CD4-positive, alpha-beta memory T cell (primary cell): ENCODE measurements around the gene IGSF9B. TPM values are rescaled to one million over a fixed set of nuclear protein-coding genes. Genes with fewer than 3 reads are reported as not detected.
A peak's percentile ranks its signal among the peaks of the same experiment; 100 is the strongest.

Experiments
- CTCF ChIA-PET: fragments of 350-600 bp; sonication (Branson Sonifier 250); formaldehyde crosslinking; loops from one replicate; lab custom pipeline; 2021; ENCODE audit warnings: inconsistent platforms; ENCODE audit not compliant: partially characterized antibody; lab: Charles Lee
- POLR2A ChIA-PET: fragments of 350-600 bp; sonication (Branson Sonifier 250); formaldehyde crosslinking; loops from one replicate; lab custom pipeline; 2021; ENCODE audit not compliant: partially characterized antibody; lab: Charles Lee
- DNase-seq, 5 donors: peaks; one replicate each; pipeline versions ENCODE4 v3.0.0 to v3.0.0-alpha.2; 2020 to 2022; ENCODE audit warnings: mixed read lengths in 1 of 5
- H3K27ac ChIP-seq: one replicate; pipeline ENCODE4 v1.7.0; 2013; ENCODE audit warnings: low read depth, low read length
- H3K27me3 ChIP-seq: 2 replicates; pipeline ENCODE4 v1.7.0; 2013; ENCODE audit warnings: mild to moderate bottlenecking, low read length, moderate library complexity; ENCODE audit not compliant: insufficient read depth
- H3K36me3 ChIP-seq: 2 replicates; pipeline ENCODE4 v1.7.0; 2013; ENCODE audit warnings: mild to moderate bottlenecking, low read length, moderate library complexity; ENCODE audit not compliant: insufficient read depth
- H3K4me1 ChIP-seq: 2 replicates; pipeline ENCODE4 v1.7.0; 2013; ENCODE audit warnings: mild to moderate bottlenecking, low read length, moderate library complexity; ENCODE audit not compliant: insufficient read depth
- H3K4me3 ChIP-seq, 2 donors: one replicate each; pipeline ENCODE4 v1.7.0; 2013; ENCODE audit warnings: low read length in 2 of 2, mild to moderate bottlenecking in 1 of 2
- H3K9me3 ChIP-seq, 2 donors: one replicate each; pipeline ENCODE4 v1.7.0; 2013; ENCODE audit warnings: low read length in 2 of 2, control low read depth in 1 of 2; ENCODE audit not compliant: control insufficient read depth in 1 of 2
- H3K27ac Mint-ChIP-seq, 7 donors: one replicate each; pipeline ENCODE4 v1.8.0; 2020 to 2021; ENCODE audit warnings: mixed read lengths in 7 of 7, mild to moderate bottlenecking in 6 of 7, inconsistent platforms in 3 of 7, moderate library complexity in 3 of 7
- H3K27me3 Mint-ChIP-seq, 2 donors: one replicate each; pipeline ENCODE4 v1.8.0; 2020 to 2021; ENCODE audit warnings: mixed read lengths in 2 of 2
- H3K36me3 Mint-ChIP-seq, 2 donors: one replicate each; pipeline ENCODE4 v1.8.0; 2020 to 2021; ENCODE audit warnings: mixed read lengths in 2 of 2, inconsistent platforms in 1 of 2, mild to moderate bottlenecking in 1 of 2
- H3K4me1 Mint-ChIP-seq, 4 donors: one replicate each; pipeline ENCODE4 v1.8.0; 2020 to 2021; ENCODE audit warnings: mixed read lengths in 4 of 4, mild to moderate bottlenecking in 1 of 4
- H3K4me3 Mint-ChIP-seq, 8 donors: one replicate each; pipeline ENCODE4 v1.8.0; 2020 to 2021; ENCODE audit warnings: mixed read lengths in 8 of 8, mild to moderate bottlenecking in 7 of 8, moderate library complexity in 6 of 8, inconsistent platforms in 3 of 8
- H3K9me3 Mint-ChIP-seq, 8 donors: one replicate each; pipeline ENCODE4 v1.8.0; 2020 to 2021; ENCODE audit warnings: mixed read lengths in 8 of 8, mild to moderate bottlenecking in 5 of 8, inconsistent platforms in 3 of 8, moderate library complexity in 1 of 8
- intact Hi-C: fragments of 100-400 bp; cut with micrococcal nuclease; formaldehyde crosslinking; loops from one replicate; pipeline ENCODE4 v1.15.1; 2023
- polyA plus RNA-seq, 2 donors: library from polyadenylated mRNA; unstranded; fragments of 300-500 nt; fragmentation: Illumina TruSeq; gene quantifications; one replicate each; pipeline ENCODE4 v1.2.3, GENCODE V29; 2021
- total RNA-seq, 2 experiments: library from RNA; stranded (reverse); gene quantifications; one replicate each; pipeline ENCODE4 v1.2.3, GENCODE V29; 2021

IGSF9B gene
- total and polyA plus RNA-seq, 4 experiments from 2014 or later = 0.59 to 38.6 (median 19.3) TPM

- no peaks in the 10 kb centered on the region for H3K27me3 Mint-ChIP-seq
- H3K4me1 Mint-ChIP-seq = no peaks in the 10 kb centered on the region
- no peak overlapping the region for H3K4me3 Mint-ChIP-seq
- Histone ChIP-seq H3K4me3 (no peak overlapping the region), H3K27ac (no peak overlapping the region), H3K36me3 (no peaks in the 10 kb centered on the region), H3K27me3 (no peaks in the 10 kb centered on the region), H3K4me1 (no peaks in the 10 kb centered on the region), H3K9me3 (no peaks in the 10 kb centered on the region)
- peak overlapping the region in 3 of 7 donors; percentile 20 to 72 (median 31) for H3K27ac Mint-ChIP-seq
- H3K9me3 Mint-ChIP-seq = no peaks in the 10 kb centered on the region
- peaks cover 30 to 35% of the 10 kb centered on the region in 2 donors for H3K36me3 Mint-ChIP-seq
- CTCF ChIA-PET = no interaction called here
- intact Hi-C loops = no loop called here
- no peak for DNase-seq
- POLR2A ChIA-PET = no interaction called here
Measured at GRCh38 chr11:133904818-133905515, 51.8 kb downstream of the IGSF9B start.

GRCh38 chr11:133903875-133904817 is 52.6 kb downstream of the IGSF9B start:
- Mint-ChIP-seq H3K9me3 (no peaks in the 10 kb centered on the region), H3K4me3 (no peak overlapping the region), H3K27me3 (no peaks in the 10 kb centered on the region), H3K4me1 (no peaks in the 10 kb centered on the region), H3K27ac (peak overlapping the region in 2 of 7 donors; percentile 9 to 31), H3K36me3 (peaks cover 22 to 27% of the 10 kb centered on the region in 2 donors)
- no peaks in the 10 kb centered on the region for H3K36me3 ChIP-seq
- no peak for DNase-seq
- ChIA-PET POLR2A (no interaction called here), CTCF (no interaction called here)
- H3K27me3 ChIP-seq = no peaks in the 10 kb centered on the region
- H3K9me3 ChIP-seq = no peaks in the 10 kb centered on the region
- intact Hi-C loops = no loop called here
- no peaks in the 10 kb centered on the region for H3K4me1 ChIP-seq
- no peak overlapping the region for H3K4me3 ChIP-seq
- H3K27ac ChIP-seq = no peak overlapping the region

DNA sequence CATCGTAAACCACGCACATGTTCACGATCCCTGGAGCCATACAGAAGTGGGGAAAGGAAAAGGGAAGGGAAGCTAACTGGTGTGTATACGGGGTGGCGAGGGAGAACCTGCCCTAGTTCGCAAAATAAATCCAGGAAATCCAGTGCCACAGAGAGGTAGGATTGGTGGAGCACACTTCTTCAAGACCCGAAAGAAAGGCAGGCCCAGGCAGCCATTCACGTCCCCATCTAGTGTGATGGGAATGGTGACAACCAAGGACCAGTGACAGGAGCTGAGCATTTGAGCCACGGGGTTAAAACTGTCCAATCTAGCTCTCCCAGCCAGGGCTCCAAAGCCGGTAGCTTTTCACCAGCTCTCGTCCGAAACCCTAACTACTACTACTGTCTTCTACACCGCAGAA is 53.7 kb downstream of the IGSF9B start:
- no peak for DNase-seq
- H3K4me1 Mint-ChIP-seq = no peaks in the 10 kb centered on the region
- CTCF ChIA-PET = no interaction called here

GRCh38 chr11:133902506-133902905 is 54.3 kb downstream of the IGSF9B start:
- H3K4me1 Mint-ChIP-seq = no peaks in the 10 kb centered on the region
- H3K27ac ChIP-seq = no peak overlapping the region
- no peaks in the 10 kb centered on the region for H3K27me3 ChIP-seq
- no peak overlapping the region for H3K4me3 ChIP-seq
- H3K27me3 Mint-ChIP-seq = no peaks in the 10 kb centered on the region
- no peak for DNase-seq
- no peak overlapping the region for H3K4me3 Mint-ChIP-seq
- no peaks in the 10 kb centered on the region for H3K4me1 ChIP-seq
- intact Hi-C loops = no loop called here
- H3K27ac Mint-ChIP-seq = peak overlapping the region in 1 of 7 donors; percentile 29
- CTCF ChIA-PET = no interaction called here
- H3K9me3 ChIP-seq = no peaks in the 10 kb centered on the region
- no peaks in the 10 kb centered on the region for H3K36me3 ChIP-seq
- peaks cover 15 to 18% of the 10 kb centered on the region in 2 donors for H3K36me3 Mint-ChIP-seq
- H3K9me3 Mint-ChIP-seq = no peaks in the 10 kb centered on the region
- POLR2A ChIA-PET = no interaction called here

More for the DNA sequence above, 53.7 kb downstream of the IGSF9B start:
- Histone ChIP-seq H3K4me1 (no peaks in the 10 kb centered on the region), H3K27ac (no peak overlapping the region), H3K36me3 (no peaks in the 10 kb centered on the region), H3K4me3 (no peak overlapping the region), H3K27me3 (no peaks in the 10 kb centered on the region), H3K9me3 (no peaks in the 10 kb centered on the region)
- no peak overlapping the region for H3K27ac Mint-ChIP-seq
- H3K36me3 Mint-ChIP-seq = peaks cover 14 to 17% of the 10 kb centered on the region in 2 donors
- H3K9me3 Mint-ChIP-seq = no peaks in the 10 kb centered on the region
- POLR2A ChIA-PET = no interaction called here
- H3K27me3 Mint-ChIP-seq = no peaks in the 10 kb centered on the region
- intact Hi-C loops = no loop called here
- no peak overlapping the region for H3K4me3 Mint-ChIP-seq

- Mint-ChIP-seq H3K4me1 (no peaks in the 10 kb centered on the region), H3K36me3 (peaks cover 11 to 15% of the 10 kb centered on the region in 2 donors), H3K27ac (no peak overlapping the region), H3K9me3 (no peaks in the 10 kb centered on the region), H3K27me3 (no peaks in the 10 kb centered on the region), H3K4me3 (no peak overlapping the region)
- H3K9me3 ChIP-seq = no peaks in the 10 kb centered on the region
- H3K36me3 ChIP-seq = no peaks in the 10 kb centered on the region
- POLR2A ChIA-PET = no interaction called here
- CTCF ChIA-PET = no interaction called here
- no peak overlapping the region for H3K27ac ChIP-seq
- no peaks in the 10 kb centered on the region for H3K27me3 ChIP-seq
- no peak for DNase-seq
- intact Hi-C loops = no loop called here
- no peak overlapping the region for H3K4me3 ChIP-seq
- no peaks in the 10 kb centered on the region for H3K4me1 ChIP-seq
Measured at GRCh38 chr11:133901999-133902398, 54.8 kb downstream of the IGSF9B start.

DNA sequence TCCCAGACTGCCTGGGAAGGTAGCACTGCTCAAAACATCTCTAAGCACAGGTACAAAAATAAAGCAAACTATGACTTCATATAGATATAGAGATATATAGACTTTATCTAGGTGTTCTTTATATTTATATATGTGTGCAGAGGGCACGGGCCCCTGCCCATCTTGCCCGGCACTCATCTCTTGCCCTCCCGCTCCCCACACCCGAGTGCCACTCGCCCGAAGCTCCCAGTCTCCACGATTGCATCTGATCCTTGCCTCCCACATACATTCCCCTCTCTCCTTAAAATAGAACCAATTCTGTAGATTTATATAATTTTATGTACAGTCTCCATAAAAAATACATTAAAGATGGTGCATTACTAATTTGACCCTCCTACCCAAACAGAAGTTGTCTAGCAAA is 55.5 kb downstream of the IGSF9B start:
- Histone ChIP-seq H3K36me3 (no peaks in the 10 kb centered on the region), H3K27ac (no peak overlapping the region), H3K4me3 (no peak overlapping the region), H3K4me1 (no peaks in the 10 kb centered on the region), H3K27me3 (no peaks in the 10 kb centered on the region), H3K9me3 (no peaks in the 10 kb centered on the region)
- Mint-ChIP-seq H3K27ac (no peak overlapping the region), H3K9me3 (no peaks in the 10 kb centered on the region), H3K36me3 (peaks cover 11 to 14% of the 10 kb centered on the region in 2 donors), H3K4me3 (no peak overlapping the region), H3K27me3 (no peaks in the 10 kb centered on the region), H3K4me1 (no peaks in the 10 kb centered on the region)
- ChIA-PET CTCF (no interaction called here), POLR2A (no interaction called here)
- intact Hi-C loops = no loop called here
- no peak for DNase-seq
